Astrocyte (in vitro differentiated cells and primary cell): ENCODE results near the gene PCCA. TPM values are rescaled to one million over a fixed set of nuclear protein-coding genes. Genes with fewer than 3 reads are reported as not detected.
A peak's percentile ranks its signal among the peaks of the same experiment; 100 is the strongest.

Experiments
- DNase-seq: peaks from one replicate; pipeline ENCODE4 v3.0.0-alpha.2; 2010; ENCODE audit warnings: low read depth
- FAIRE-seq: peaks from 2 replicates; lab custom pipeline; 2011; peaks lifted over from hg19 to GRCh38; lab: Jason Lieb, UNC
- H2AFZ ChIP-seq: 2 replicates; pipeline ENCODE4 v1.6.0; 2012; ENCODE audit warnings: low read depth, low read length, inconsistent platforms
- H3K27ac ChIP-seq: 2 replicates; pipeline ENCODE4 v1.5.1; 2011; ENCODE audit warnings: low read depth, low read length, inconsistent platforms
- H3K27me3 ChIP-seq: 2 replicates; pipeline ENCODE4 v1.6.0; 2011; ENCODE audit warnings: low read length, inconsistent platforms; ENCODE audit not compliant: insufficient read depth
- H3K36me3 ChIP-seq: 2 replicates; pipeline ENCODE4 v1.5.1; 2011; ENCODE audit warnings: low read length, inconsistent platforms; ENCODE audit not compliant: insufficient read depth
- H3K4me1 ChIP-seq: 2 replicates; pipeline ENCODE4 v1.5.1; 2011; ENCODE audit warnings: low read length, inconsistent platforms; ENCODE audit not compliant: insufficient read depth
- H3K4me2 ChIP-seq: 2 replicates; pipeline ENCODE4 v1.6.0; 2012; ENCODE audit warnings: low read length, inconsistent platforms
- H3K4me3 ChIP-seq: 2 replicates; pipeline ENCODE4 v1.5.1; 2011; ENCODE audit warnings: low read depth, mild to moderate bottlenecking, low read length, inconsistent platforms; ENCODE audit not compliant: insufficient read depth
- H3K79me2 ChIP-seq: 2 replicates; pipeline ENCODE4 v1.6.0; 2012; ENCODE audit warnings: mild to moderate bottlenecking, low read length, inconsistent platforms; ENCODE audit not compliant: insufficient read depth
- H3K9ac ChIP-seq: 2 replicates; pipeline ENCODE4 v1.6.0; 2012; ENCODE audit warnings: mild to moderate bottlenecking, low read length, inconsistent platforms
- H3K9me3 ChIP-seq: 2 replicates; pipeline ENCODE4 v1.5.1; 2012; ENCODE audit warnings: low read depth, mild to moderate bottlenecking, low read length, inconsistent platforms; ENCODE audit not compliant: insufficient read depth
- H4K20me1 ChIP-seq: 2 replicates; pipeline ENCODE4 v1.6.0; 2012; ENCODE audit warnings: low read length, inconsistent platforms; ENCODE audit not compliant: insufficient read depth
- H3K27ac Mint-ChIP-seq: one replicate; pipeline ENCODE4 v1.8.0; 2021; ENCODE audit warnings: mild to moderate bottlenecking, mixed read lengths; ENCODE audit not compliant: unreplicated experiment
- H3K27me3 Mint-ChIP-seq: one replicate; pipeline ENCODE4 v1.8.0; 2021; ENCODE audit warnings: low read depth, mixed read lengths; ENCODE audit not compliant: unreplicated experiment
- H3K36me3 Mint-ChIP-seq: one replicate; pipeline ENCODE4 v1.8.0; 2021; ENCODE audit warnings: low read depth, mixed read lengths; ENCODE audit not compliant: unreplicated experiment
- H3K4me1 Mint-ChIP-seq: one replicate; pipeline ENCODE4 v1.8.0; 2021; ENCODE audit warnings: low read depth, mixed read lengths; ENCODE audit not compliant: unreplicated experiment
- H3K4me3 Mint-ChIP-seq: one replicate; pipeline ENCODE4 v1.8.0; 2021; ENCODE audit warnings: mild to moderate bottlenecking, moderate library complexity, mixed read lengths; ENCODE audit not compliant: unreplicated experiment
- H3K9me3 Mint-ChIP-seq: one replicate; pipeline ENCODE4 v1.8.0; 2021; ENCODE audit warnings: mild to moderate bottlenecking, mixed read lengths; ENCODE audit not compliant: unreplicated experiment
- CTCF ChIP-seq: IDR thresholded peaks from 2 replicates; pipeline ENCODE4 v1.5.1; 2011; ENCODE audit warnings: low read depth, mild to moderate bottlenecking, inconsistent platforms, low read length, moderate library complexity; ENCODE audit not compliant: insufficient read depth
- EZH2 ChIP-seq: IDR thresholded peaks from 2 replicates; pipeline ENCODE4 v1.6.1; 2012; ENCODE audit warnings: mild to moderate bottlenecking, low read length, inconsistent platforms; ENCODE audit not compliant: insufficient read depth
- total RNA-seq: library from RNA; stranded (reverse); gene quantifications from 2 replicates; pipeline ENCODE4 v1.2.1, GENCODE V29; 2021

Gene PCCA
- total RNA-seq, 1 donor from 2014 or later = 13.9 TPM

- Mint-ChIP-seq H3K9me3 (no peaks in the 10 kb centered on the region), H3K27me3 (no peaks in the 10 kb centered on the region), H3K36me3 (peaks cover 7% of the 10 kb centered on the region), H3K4me1 (peaks cover 8% of the 10 kb centered on the region), H3K27ac (no peak overlapping the region), H3K4me3 (no peak overlapping the region)
- Histone ChIP-seq H3K27me3 (no peaks in the 10 kb centered on the region), H3K4me1 (peaks cover 5% of the 10 kb centered on the region), H3K4me3 (no peak overlapping the region), H2AFZ (no peak overlapping the region), H3K27ac (no peak overlapping the region), H4K20me1 (no peaks in the 10 kb centered on the region), H3K9ac (no peak overlapping the region), H3K36me3 (peaks cover 3% of the 10 kb centered on the region), H3K4me2 (no peak overlapping the region), H3K9me3 (no peaks in the 10 kb centered on the region), H3K79me2 (no peaks in the 10 kb centered on the region)
- DNase-seq = no peak
- no peak for FAIRE-seq
- TF ChIP-seq EZH2 (no peak), CTCF (no peak)
These were observed 184.2 kb downstream of the PCCA start for GRCh38 chr13:100273138-100273537.

- no peak overlapping the region for H3K9ac ChIP-seq
- Mint-ChIP-seq H3K4me1 (peaks cover 8% of the 10 kb centered on the region), H3K9me3 (no peaks in the 10 kb centered on the region), H3K4me3 (no peak overlapping the region), H3K36me3 (peaks cover 5% of the 10 kb centered on the region), H3K27ac (no peak overlapping the region), H3K27me3 (no peaks in the 10 kb centered on the region)
- H3K27me3 ChIP-seq = no peaks in the 10 kb centered on the region
- peaks cover under 1% of the 10 kb centered on the region for H3K36me3 ChIP-seq
- H3K4me3 ChIP-seq = no peak overlapping the region
- H3K27ac ChIP-seq = no peak overlapping the region
- no peak overlapping the region for H2AFZ ChIP-seq
- H4K20me1 ChIP-seq = no peaks in the 10 kb centered on the region
- DNase-seq = no peak
- H3K9me3 ChIP-seq = no peaks in the 10 kb centered on the region
- no peak for TF ChIP-seq CTCF
- no peak for TF ChIP-seq EZH2
- FAIRE-seq = no peak
- H3K79me2 ChIP-seq = no peaks in the 10 kb centered on the region
- H3K4me2 ChIP-seq = no peak overlapping the region
- peaks cover 5% of the 10 kb centered on the region for H3K4me1 ChIP-seq
These were observed 184.7 kb downstream of the PCCA start for GRCh38 chr13:100273552-100273951.

- H3K4me3 ChIP-seq = no peak overlapping the region
- peak overlapping the region; percentile 17 for H3K4me2 ChIP-seq
- Mint-ChIP-seq H3K9me3 (no peaks in the 10 kb centered on the region), H3K27ac (no peak overlapping the region), H3K27me3 (no peaks in the 10 kb centered on the region), H3K36me3 (peaks cover 2% of the 10 kb centered on the region), H3K4me3 (no peak overlapping the region), H3K4me1 (peaks cover 8% of the 10 kb centered on the region)
- H4K20me1 ChIP-seq = no peaks in the 10 kb centered on the region
- H3K79me2 ChIP-seq = no peaks in the 10 kb centered on the region
- H3K27me3 ChIP-seq = no peaks in the 10 kb centered on the region
- TF ChIP-seq CTCF (no peak), EZH2 (no peak)
- no peak overlapping the region for H3K27ac ChIP-seq
- H2AFZ ChIP-seq = no peak overlapping the region
- DNase-seq = peak; percentile 53
- peak overlapping the region; percentile 35 for H3K9ac ChIP-seq
- H3K36me3 ChIP-seq = no peaks in the 10 kb centered on the region
- peaks cover 5% of the 10 kb centered on the region for H3K4me1 ChIP-seq
- FAIRE-seq = no peak
- H3K9me3 ChIP-seq = no peaks in the 10 kb centered on the region
These were observed 186.1 kb downstream of the PCCA start for GRCh38 chr13:100274942-100275506.
